H1 (cell line): ENCODE results near the gene GINS2. TPM values are rescaled to one million over a fixed set of nuclear protein-coding genes. Genes with fewer than 3 reads are reported as not detected.

Experiments used
- CTCF ChIA-PET: fragments of 300-600 bp; sonication (Branson Sonifier 250); formaldehyde crosslinking; loops from one replicate; lab custom pipeline; 2021; ENCODE audit not compliant: partially characterized antibody; lab: Charles Lee
- POLR2A ChIA-PET: fragments of 300-600 bp; sonication (Branson Sonifier 250); formaldehyde crosslinking; loops from one replicate; lab custom pipeline; 2021; ENCODE audit warnings: inconsistent platforms; ENCODE audit not compliant: partially characterized antibody; lab: Charles Lee
- DNase-seq, 2 experiments: peaks; one replicate each; pipeline versions ENCODE4 v3.0.0 to v3.0.0-alpha.2; 2010 to 2022; ENCODE audit warnings: low spot score in 2 of 2, low read depth in 1 of 2, mixed read lengths in 1 of 2
- FAIRE-seq: peaks from 2 replicates; lab custom pipeline; 2011; peaks lifted over from hg19 to GRCh38; lab: Jason Lieb, UNC
- H2AFZ ChIP-seq: 2 replicates; pipeline ENCODE4 v1.8.1; 2012; ENCODE audit warnings: low read length, inconsistent platforms
- H2AK5ac ChIP-seq: 2 replicates; pipeline ENCODE4 v1.6.1; 2013; ENCODE audit warnings: low read depth, low read length
- H2BK120ac ChIP-seq: replicated peaks from 2 replicates; pipeline ENCODE3; 2013; ENCODE audit warnings: low read depth, low read length, inconsistent platforms
- H2BK12ac ChIP-seq: 2 replicates; pipeline ENCODE4 v1.6.1; 2013; ENCODE audit warnings: low read depth, low read length
- H2BK15ac ChIP-seq: 2 replicates; pipeline ENCODE4 v1.6.1; 2013; ENCODE audit warnings: low read length
- H2BK20ac ChIP-seq: 2 replicates; pipeline ENCODE4 v1.6.1; 2013; ENCODE audit warnings: low read length
- H2BK5ac ChIP-seq: 2 replicates; pipeline ENCODE4 v1.6.1; 2013; ENCODE audit warnings: low read depth, low read length
- H3K14ac ChIP-seq: 2 replicates; pipeline ENCODE4 v1.6.1; 2013; ENCODE audit warnings: inconsistent platforms; ENCODE audit not compliant: insufficient read length
- H3K18ac ChIP-seq: 2 replicates; pipeline ENCODE4 v1.6.1; 2013; ENCODE audit warnings: low read length; ENCODE audit errors: extremely low read depth
- H3K23ac ChIP-seq: 2 replicates; pipeline ENCODE4 v1.6.1; 2013; ENCODE audit warnings: inconsistent platforms; ENCODE audit not compliant: insufficient read length
- H3K23me2 ChIP-seq: 2 replicates; pipeline ENCODE4 v1.6.1; 2013; ENCODE audit warnings: low read depth, low read length
- H3K27ac ChIP-seq: 2 replicates; pipeline ENCODE4 v1.6.1; 2011; ENCODE audit warnings: low read depth, low read length, inconsistent platforms
- H3K27me3 ChIP-seq, 4 experiments: replicated peaks in 1 of 4; 1 replicate in 1 of 4; 2 replicates in 3 of 4; pipeline versions ENCODE4 v1.6.1 to v1.8.1; 2011 to 2013; ENCODE audit warnings: low read length in 3 of 4, mild to moderate bottlenecking in 3 of 4, inconsistent platforms in 2 of 4, mixed read lengths in 2 of 4, moderate library complexity in 1 of 4; ENCODE audit not compliant: control insufficient read depth in 3 of 4, insufficient read depth in 3 of 4; ENCODE audit errors: extremely low read depth in 1 of 4
- H3K36me3 ChIP-seq, 4 experiments: 2 replicates each; pipeline versions ENCODE4 v1.6.1 to v1.8.1; 2011 to 2013; ENCODE audit warnings: mild to moderate bottlenecking in 4 of 4, low read length in 3 of 4, moderate library complexity in 2 of 4, control low read depth in 1 of 4, inconsistent platforms in 1 of 4; ENCODE audit not compliant: insufficient read depth in 4 of 4, control insufficient read depth in 2 of 4
- H3K4ac ChIP-seq: replicated peaks from 2 replicates; pipeline ENCODE3; 2013; ENCODE audit warnings: low read length, low read depth, mixed read lengths, inconsistent platforms; ENCODE audit not compliant: insufficient read length
- H3K4me1 ChIP-seq, 4 experiments: replicated peaks in 1 of 4; 1 replicate in 1 of 4; 2 replicates in 3 of 4; pipeline versions ENCODE4 v1.6.1 to v1.8.1; 2011 to 2013; ENCODE audit warnings: low read length in 3 of 4, inconsistent platforms in 2 of 4, mixed read lengths in 1 of 4; ENCODE audit not compliant: insufficient read depth in 4 of 4, control insufficient read depth in 3 of 4
- H3K4me2 ChIP-seq, 2 experiments: 2 replicates each; pipeline versions ENCODE4 v1.6.1 to v1.8.1; 2011 to 2013; ENCODE audit warnings: low read depth in 2 of 2, low read length in 2 of 2, control low read depth in 1 of 2, inconsistent platforms in 1 of 2, mild to moderate bottlenecking in 1 of 2; ENCODE audit not compliant: insufficient read depth in 1 of 2
- H3K4me3 ChIP-seq, 4 experiments: fragments of 200-600, 300-600 bp in 1 of 4; sonication (generic), shearing (Covaris generic), sonication (Bioruptor Twin) in 1 of 4; 2 replicates each; pipeline versions ENCODE4 v1.5.1 to v1.8.1; 2011 to 2016; ENCODE audit warnings: low read length in 4 of 4, low read depth in 3 of 4, control low read depth in 2 of 4, inconsistent platforms in 2 of 4, mild to moderate bottlenecking in 2 of 4, mixed read lengths in 1 of 4, moderate library complexity in 1 of 4; ENCODE audit not compliant: insufficient read depth in 2 of 4; ENCODE audit errors: extremely low read depth in 1 of 4
- H3K56ac ChIP-seq: replicated peaks from 2 replicates; pipeline ENCODE3; 2013; ENCODE audit warnings: low read depth, mild to moderate bottlenecking, mixed read lengths, low read length, inconsistent platforms; ENCODE audit not compliant: insufficient read length
- H3K79me1 ChIP-seq: 2 replicates; pipeline ENCODE4 v1.6.1; 2013; ENCODE audit warnings: low read depth, low read length, control low read depth
- H3K79me2 ChIP-seq, 2 experiments: 2 replicates each; pipeline versions ENCODE4 v1.6.1 to v1.8.1; 2012 to 2013; ENCODE audit warnings: low read length in 2 of 2, mild to moderate bottlenecking in 2 of 2, inconsistent platforms in 1 of 2; ENCODE audit not compliant: insufficient read depth in 2 of 2, control insufficient read depth in 1 of 2
- H3K9ac ChIP-seq, 4 experiments: replicated peaks in 1 of 4; 1 replicate in 1 of 4; 2 replicates in 3 of 4; pipeline versions ENCODE4 v1.6.1 to v1.8.1; 2011 to 2013; ENCODE audit warnings: low read depth in 3 of 4, low read length in 3 of 4, control low read depth in 2 of 4, mild to moderate bottlenecking in 2 of 4, moderate library complexity in 2 of 4, inconsistent platforms in 1 of 4; ENCODE audit errors: extremely low read depth in 1 of 4
- H3K9me3 ChIP-seq, 2 experiments: 2 replicates each; pipeline versions ENCODE4 v1.6.1 to v1.8.1; 2012 to 2013; ENCODE audit warnings: mild to moderate bottlenecking in 2 of 2, moderate library complexity in 2 of 2, control low read depth in 1 of 2, inconsistent platforms in 1 of 2, low read depth in 1 of 2, low read length in 1 of 2, mixed read lengths in 1 of 2; ENCODE audit not compliant: insufficient read depth in 2 of 2
- H4K20me1 ChIP-seq, 2 experiments: replicated peaks in 1 of 2; 2 replicates each; pipeline versions ENCODE3 to v1.8.1; 2011 to 2013; ENCODE audit warnings: inconsistent platforms in 2 of 2, low read length in 2 of 2, mild to moderate bottlenecking in 1 of 2; ENCODE audit not compliant: insufficient read depth in 2 of 2, control insufficient read depth in 1 of 2
- H4K5ac ChIP-seq: 2 replicates; pipeline ENCODE4 v1.6.1; 2013; ENCODE audit warnings: low read length, low read depth, mixed read lengths, inconsistent platforms; ENCODE audit not compliant: insufficient read length
- H4K8ac ChIP-seq: 2 replicates; pipeline ENCODE4 v1.8.0; 2013; ENCODE audit warnings: mild to moderate bottlenecking, moderate library complexity, low read length, inconsistent platforms; ENCODE audit not compliant: insufficient read depth; ENCODE audit errors: extremely low read depth
- H4K91ac ChIP-seq: replicated peaks from 2 replicates; pipeline ENCODE3; 2013; ENCODE audit warnings: low read length, mixed read lengths, inconsistent platforms; ENCODE audit not compliant: insufficient read length
- CHD2 ChIP-seq: IDR thresholded peaks from 2 replicates; pipeline ENCODE4 v1.6.1; 2012; ENCODE audit warnings: low read length, improper control_type of control experiment
- HDAC6 ChIP-seq: IDR thresholded peaks from one replicate; pipeline ENCODE4 v1.7.1; 2012; ENCODE audit warnings: low read depth, mild to moderate bottlenecking, inconsistent platforms, low read length, moderate library complexity
- MAX ChIP-seq: IDR thresholded peaks from 2 replicates; pipeline ENCODE4 v1.6.1; 2012; ENCODE audit warnings: inconsistent platforms
- TBP ChIP-seq: IDR thresholded peaks from 2 replicates; pipeline ENCODE4 v1.6.1; 2011; ENCODE audit warnings: low read depth, low read length, improper control_type of control experiment
- WGBS, 2 experiments: shearing (Covaris generic) in 1 of 2; methylation state at CpG; one replicate each; pipeline versions ENCODE4 v1.1.6 to v1.1.7; 2013 to 2015; ENCODE audit warnings: low lambda C conversion rate in 2 of 2, mixed read lengths in 2 of 2, inconsistent platforms in 1 of 2, low coverage in 1 of 2, missing lambda C conversion rate in 1 of 2; ENCODE audit not compliant: insufficient replicate concordance in 2 of 2, insufficient coverage in 1 of 2, insufficient read length in 1 of 2; ENCODE audit errors: extremely low coverage in 1 of 2, missing lambda C conversion rate in 1 of 2; 5-methylcytosine and 5-hydroxymethylcytosine counted together
- long read RNA-seq, 2 experiments: library from RNA in 1 of 2; library from capped mRNA in 1 of 2; stranded (forward); transcript quantifications; one replicate each; pipeline ENCODE4 v2.0.0, GENCODE V29; 2021; ENCODE audit warnings: inconsistent platforms in 1 of 2
- polyA minus RNA-seq, 3 experiments: library from RNA; depleted of rRNA, polyadenylated mRNA; stranded (reverse); fragments of >200 nt; gene quantifications; 1 replicate in 2 of 3; 2 replicates in 1 of 3; pipeline ENCODE4 v1.2.3, GENCODE V29; 2011
- polyA plus RNA-seq, 7 experiments: library from polyadenylated mRNA; depleted of rRNA in 3 of 7; stranded (reverse) in 5 of 7; unstranded in 2 of 7; fragments of >200 nt in 5 of 7; fragments of 200-250 nt in 2 of 7; gene quantifications; 1 replicate in 5 of 7; 2 replicates in 1 of 7; 4 replicates in 1 of 7; pipeline versions ENCODE4 v1.2.1 to v1.2.3, GENCODE V29; 2011 to 2013; ENCODE audit warnings: missing spikeins in 2 of 7, mixed read lengths in 2 of 7
- total RNA-seq: library from RNA; stranded (reverse); fragmentation: NEBNext Ultra II Directional; extraction: Animal tissue kit (Norgen Biotek cat#: 25700); gene quantifications from 2 replicates; pipeline ENCODE4 v1.2.1, GENCODE V29; 2021
- TF ChIP-seq, protein P1 (sequence below), 3 experiments: IDR thresholded peaks; 1 replicate in 2 of 3; 2 replicates in 1 of 3; pipeline versions ENCODE4 v1.5.1 to v1.6.1; 2011; ENCODE audit warnings: low read length in 3 of 3, mild to moderate bottlenecking in 3 of 3, inconsistent platforms in 2 of 3, low read depth in 1 of 3, moderate library complexity in 1 of 3; ENCODE audit not compliant: insufficient read depth in 1 of 3; ENCODE audit errors: control extremely low read depth in 1 of 3

The GINS2 gene
- total RNA-seq (51.4 and 59.1 TPM in 2 replicates), polyA plus RNA-seq (2011; rRNA removed) (22.5 and 29.4 TPM in 2 replicates), polyA minus RNA-seq (2011; rRNA and poly(A)+ RNA removed) (24.8 and 29.1 TPM in 2 replicates)
- 31.5 TPM for polyA plus RNA-seq (2011; cell fraction: cytosol; rRNA removed)
- 18.3 TPM for polyA plus RNA-seq (2011; cell fraction: nucleus; rRNA removed)
- 34.6 to 46.9 TPM (median 38.3 TPM) in 4 replicates for polyA plus RNA-seq (2012, experiment 1 of 2)
- polyA plus RNA-seq (2012, experiment 2 of 2): 17.0 TPM
- polyA plus RNA-seq (2013, experiment 1 of 2): 28.2 TPM
- 28.2 TPM for polyA plus RNA-seq (2013, experiment 2 of 2)
- polyA minus RNA-seq (2011; cell fraction: cytosol; rRNA and poly(A)+ RNA removed): 14.1 TPM
- polyA minus RNA-seq (2011; cell fraction: nucleus; rRNA and poly(A)+ RNA removed): 18.6 TPM
- long read RNA-seq, experiment 1, transcript GINS2-201 (5 exons, 2,673 nt): major isoform, 76 of 116 reads
- long read RNA-seq, experiment 1, partial matches to known transcripts: 30 of 116 reads
- long read RNA-seq, experiment 1, other reads (novel, unspliced or antisense): 10 of 116 reads
- long read RNA-seq, experiment 2, transcript GINS2-201 (5 exons, 2,673 nt): major isoform, 81 of 96 reads
- long read RNA-seq, experiment 2, partial matches to known transcripts: 10 of 96 reads
- long read RNA-seq, experiment 2, other reads (novel, unspliced or antisense): 5 of 96 reads

DNA sequence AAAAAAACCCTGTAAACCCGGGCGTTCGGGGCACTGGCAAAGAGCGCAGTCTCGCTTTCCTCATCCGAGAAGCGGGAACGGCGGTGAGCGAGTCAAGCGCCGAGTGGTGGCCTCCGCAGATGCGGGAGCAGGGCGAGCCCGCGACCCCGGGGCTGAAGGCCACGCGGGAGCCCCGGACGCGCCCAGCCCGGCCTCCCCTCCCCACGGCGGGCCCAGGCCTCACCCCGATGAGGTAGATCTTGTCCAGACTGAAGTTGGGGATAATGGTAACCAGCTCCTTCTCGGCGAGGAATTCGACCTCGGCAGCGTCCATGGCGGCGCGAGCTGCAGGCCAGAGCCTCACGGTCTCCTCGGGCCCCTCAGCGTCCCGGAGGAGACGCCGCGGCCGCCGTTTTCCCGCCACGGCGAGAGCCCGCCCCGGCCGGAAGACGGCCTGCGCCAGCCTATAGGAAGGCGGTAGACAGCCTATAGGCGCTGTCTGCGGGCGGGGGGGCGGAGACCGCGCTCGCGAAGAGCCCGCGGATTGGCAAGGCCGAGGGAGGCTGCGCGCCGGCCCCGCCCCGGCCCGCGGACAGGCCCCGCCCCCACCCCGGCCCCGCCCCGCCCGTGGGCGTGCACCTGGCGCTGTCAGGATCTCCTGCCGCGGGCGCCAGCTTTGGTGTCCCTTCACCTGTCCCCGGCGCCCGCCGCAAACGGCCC, at the start of gene GINS2:
GINS2 (minus strand) TSS at position 369 of the 699 bp plus-strand sequence; CDS start at position 313, 56 bp downstream.
- Histone ChIP-seq H3K79me1 (peaks cover 2% of the 10 kb centered on the region), H3K27ac (no peak within 1 kb of the TSS; the same call in 1 of the 2 replicates), H2BK15ac (no peak within 1 kb of the TSS), H3K36me3 (peaks cover 0 to 7% (median 0%) of the 10 kb centered on the region in 4 experiments; a peak in 4 of 8 replicates), H3K56ac (no peak within 1 kb of the TSS), H3K9ac (peak within 1 kb of the TSS; percentile 80 to 94 (median 87)), H4K5ac (no peak within 1 kb of the TSS), H2BK120ac (no peak within 1 kb of the TSS), H2BK5ac (no peak within 1 kb of the TSS), H3K9me3 (no peaks in the 10 kb centered on the region), H3K4me2 (peak within 1 kb of the TSS; percentile 65 to 66), H4K20me1 (peaks cover 0 to 4% of the 10 kb centered on the region in 2 experiments), H4K8ac (peak within 1 kb of the TSS; percentile 97; the same call in 1 of the 2 replicates), H3K14ac (no peak within 1 kb of the TSS), H3K23me2 (no peaks in the 10 kb centered on the region; the same call in 1 of the 2 replicates), H3K23ac (no peak within 1 kb of the TSS), H2BK20ac (no peak within 1 kb of the TSS), H3K4me1 (peaks cover 0 to 5% (median 0%) of the 10 kb centered on the region in 4 experiments; a peak in 1 of 7 replicates), H3K4ac (no peak within 1 kb of the TSS), H3K4me3 (peak within 1 kb of the TSS; percentile 59 to 90 (median 78)), H2AK5ac (no peak within 1 kb of the TSS), H2BK12ac (0 out of 2 replicates have a peak within 1 kb of the TSS, but pooled peaks have one; percentile 68), H4K91ac (no peak within 1 kb of the TSS), H3K27me3 (no peaks in the 10 kb centered on the region), H3K79me2 (peaks cover 0 to 32% of the 10 kb centered on the region in 2 experiments; a peak in 2 of 4 replicates), H3K18ac (peak within 1 kb of the TSS; percentile 95), H2AFZ (peak within 1 kb of the TSS; percentile 72; the same call in 1 of the 2 replicates)
- FAIRE-seq (no peak), DNase-seq (peak; percentile 60 to 86)
- POLR2A ChIA-PET: interaction anchor here (0.8 to 9.5 kb wide), 9 partner anchors 9 to 471 kb away, joined by 3 to 77 read pairs (median 6); no protein-coding TSS in a partner anchor
- 7% methylated on average over 49 of the region's 86 CpGs; no CpG with 5 or more reads in 1 of the 2 experiments for WGBS, 2 experiments
- CTCF ChIA-PET: interaction anchor here (0.6 to 37.0 kb wide), 10 partner anchors 9 to 73 kb away, joined by 3 to 620 read pairs (median 8); no protein-coding TSS in a partner anchor
- TF ChIP-seq MAX: peak; percentile 92
- TF ChIP-seq TBP: peak; percentile 43; the same call in 1 of the 2 replicates
- TF ChIP-seq HDAC6: no peak
- TF ChIP-seq, protein P1, sequence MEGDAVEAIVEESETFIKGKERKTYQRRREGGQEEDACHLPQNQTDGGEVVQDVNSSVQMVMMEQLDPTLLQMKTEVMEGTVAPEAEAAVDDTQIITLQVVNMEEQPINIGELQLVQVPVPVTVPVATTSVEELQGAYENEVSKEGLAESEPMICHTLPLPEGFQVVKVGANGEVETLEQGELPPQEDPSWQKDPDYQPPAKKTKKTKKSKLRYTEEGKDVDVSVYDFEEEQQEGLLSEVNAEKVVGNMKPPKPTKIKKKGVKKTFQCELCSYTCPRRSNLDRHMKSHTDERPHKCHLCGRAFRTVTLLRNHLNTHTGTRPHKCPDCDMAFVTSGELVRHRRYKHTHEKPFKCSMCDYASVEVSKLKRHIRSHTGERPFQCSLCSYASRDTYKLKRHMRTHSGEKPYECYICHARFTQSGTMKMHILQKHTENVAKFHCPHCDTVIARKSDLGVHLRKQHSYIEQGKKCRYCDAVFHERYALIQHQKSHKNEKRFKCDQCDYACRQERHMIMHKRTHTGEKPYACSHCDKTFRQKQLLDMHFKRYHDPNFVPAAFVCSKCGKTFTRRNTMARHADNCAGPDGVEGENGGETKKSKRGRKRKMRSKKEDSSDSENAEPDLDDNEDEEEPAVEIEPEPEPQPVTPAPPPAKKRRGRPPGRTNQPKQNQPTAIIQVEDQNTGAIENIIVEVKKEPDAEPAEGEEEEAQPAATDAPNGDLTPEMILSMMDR (IDR thresholded peaks at IDR 0.05; ENCODE audit: control extremely low read depth in 1 of 3, insufficient read depth in 1 of 3, low read depth in 1 of 3, low read length in 3 of 3): no peak
- TF ChIP-seq CHD2: no peak
